Smooth muscle cell (in vitro differentiated cells): ENCODE data around the gene MIER1. TPM values are rescaled to one million over a fixed set of nuclear protein-coding genes. Genes with fewer than 3 reads are reported as not detected.
A peak's percentile ranks its signal among the peaks of the same experiment; 100 is the strongest.

Experiments used
- DNase-seq: peaks from one replicate; lab custom pipeline; 2025; ENCODE audit not compliant: unreplicated experiment; lab: John Stamatoyannopoulos, UW
- H2AFZ ChIP-seq: fragments of 200-600 bp; sonication (generic); 2 replicates; pipeline ENCODE4 v1.6.0; 2016; ENCODE audit warnings: antibody characterized with exemption, low read depth, mild to moderate bottlenecking
- H3F3A ChIP-seq: fragments of 200-600 bp; sonication (generic); 2 replicates; pipeline ENCODE4 v1.6.0; 2017; ENCODE audit warnings: antibody characterized with exemption, low read depth
- H3K27ac ChIP-seq: fragments of 200-600 bp; sonication (generic); 2 replicates; pipeline ENCODE4 v1.5.1; 2016; ENCODE audit warnings: low read depth, mild to moderate bottlenecking
- H3K27me3 ChIP-seq: fragments of 200-600 bp; sonication (generic); 2 replicates; pipeline ENCODE4 v1.6.1; 2016; ENCODE audit warnings: low read depth, mild to moderate bottlenecking
- H3K36me3 ChIP-seq: fragments of 200-600 bp; sonication (generic); 2 replicates; pipeline ENCODE4 v1.5.1; 2016; ENCODE audit warnings: low read depth
- H3K4me1 ChIP-seq: fragments of 200-600 bp; sonication (generic); 2 replicates; pipeline ENCODE4 v1.5.1; 2016; ENCODE audit warnings: low read depth
- H3K4me2 ChIP-seq: fragments of 200-600 bp; sonication (generic); 2 replicates; pipeline ENCODE4 v1.6.0; 2016; ENCODE audit warnings: mild to moderate bottlenecking
- H3K4me3 ChIP-seq: fragments of 200-600 bp; sonication (generic); 2 replicates; pipeline ENCODE4 v1.5.1; 2016; ENCODE audit warnings: mild to moderate bottlenecking
- H3K79me2 ChIP-seq: fragments of 200-600 bp; sonication (generic); 2 replicates; pipeline ENCODE4 v1.6.0; 2016; ENCODE audit warnings: low read depth, mild to moderate bottlenecking
- H3K9ac ChIP-seq: fragments of 200-600 bp; sonication (generic); 2 replicates; pipeline ENCODE4 v1.6.0; 2016; ENCODE audit warnings: low read depth
- H3K9me3 ChIP-seq: fragments of 200-600 bp; sonication (generic); replicated peaks from 2 replicates; pipeline ENCODE4 v1.5.1; 2016; ENCODE audit warnings: low read depth
- H4K20me1 ChIP-seq: fragments of 200-600 bp; sonication (generic); 2 replicates; pipeline ENCODE4 v1.6.0; 2016; ENCODE audit warnings: low read depth
- WGBS: methylation state at CpG from one replicate; pipeline ENCODE4 v1.1.7; 2016; ENCODE audit warnings: low lambda C conversion rate; 5-methylcytosine and 5-hydroxymethylcytosine counted together
- polyA plus RNA-seq: library from polyadenylated mRNA; unstranded; fragments of >200 nt; fragmentation: Nextera tagmentation; extraction: Ambion mirVana; gene quantifications from 2 replicates; pipeline ENCODE4 v1.2.1, GENCODE V29; 2016
- total RNA-seq: library from RNA; depleted of rRNA; stranded (reverse); fragments of >200 nt; gene quantifications from 2 replicates; pipeline ENCODE4 v1.2.3, GENCODE V29; 2014
- TF ChIP-seq, protein P1 (sequence below): fragments of 200-600 bp; sonication (generic); IDR thresholded peaks from 2 replicates; pipeline ENCODE4 v1.5.1; 2017; ENCODE audit warnings: borderline replicate concordance, mild to moderate bottlenecking, antibody characterized with exemption; ENCODE audit not compliant: insufficient read depth, poor library complexity, severe bottlenecking

Gene MIER1
- total RNA-seq (36.1 and 54.4 TPM in 2 replicates), polyA plus RNA-seq (17.4 and 25.5 TPM in 2 replicates)

GRCh38 chr1:66924756-66925557, at the start of gene MIER1, which contains the start of gene DNAI4:
MIER1 (plus strand) TSS chr1:66924990; CDS start chr1:66925029, 39 bp downstream.
DNAI4 (minus strand) TSS chr1:66924856; CDS start chr1:66924831, 25 bp downstream.
- peaks cover 6% of the 10 kb centered on the region for H3F3A ChIP-seq
- peak within 1 kb of the TSS; percentile 99 for H3K9ac ChIP-seq
- H3K27ac ChIP-seq: peak within 1 kb of the TSS; percentile 99
- peak; percentile 96 for DNase-seq
- peaks cover 58% of the 10 kb centered on the region for H3K79me2 ChIP-seq
- no peaks in the 10 kb centered on the region for H3K36me3 ChIP-seq
- H3K4me2 ChIP-seq: peak within 1 kb of the TSS; percentile 91
- 1% methylated on average over 61 of the region's 64 CpGs for WGBS
- no peaks in the 10 kb centered on the region for H4K20me1 ChIP-seq
- peak within 1 kb of the TSS; percentile 86 for H3K4me3 ChIP-seq
- peak within 1 kb of the TSS; percentile 83 for H2AFZ ChIP-seq
- TF ChIP-seq, protein P1, sequence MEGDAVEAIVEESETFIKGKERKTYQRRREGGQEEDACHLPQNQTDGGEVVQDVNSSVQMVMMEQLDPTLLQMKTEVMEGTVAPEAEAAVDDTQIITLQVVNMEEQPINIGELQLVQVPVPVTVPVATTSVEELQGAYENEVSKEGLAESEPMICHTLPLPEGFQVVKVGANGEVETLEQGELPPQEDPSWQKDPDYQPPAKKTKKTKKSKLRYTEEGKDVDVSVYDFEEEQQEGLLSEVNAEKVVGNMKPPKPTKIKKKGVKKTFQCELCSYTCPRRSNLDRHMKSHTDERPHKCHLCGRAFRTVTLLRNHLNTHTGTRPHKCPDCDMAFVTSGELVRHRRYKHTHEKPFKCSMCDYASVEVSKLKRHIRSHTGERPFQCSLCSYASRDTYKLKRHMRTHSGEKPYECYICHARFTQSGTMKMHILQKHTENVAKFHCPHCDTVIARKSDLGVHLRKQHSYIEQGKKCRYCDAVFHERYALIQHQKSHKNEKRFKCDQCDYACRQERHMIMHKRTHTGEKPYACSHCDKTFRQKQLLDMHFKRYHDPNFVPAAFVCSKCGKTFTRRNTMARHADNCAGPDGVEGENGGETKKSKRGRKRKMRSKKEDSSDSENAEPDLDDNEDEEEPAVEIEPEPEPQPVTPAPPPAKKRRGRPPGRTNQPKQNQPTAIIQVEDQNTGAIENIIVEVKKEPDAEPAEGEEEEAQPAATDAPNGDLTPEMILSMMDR: no peak
- H3K27me3 ChIP-seq: no peaks in the 10 kb centered on the region
- H3K4me1 ChIP-seq: peaks cover 24% of the 10 kb centered on the region
- H3K9me3 ChIP-seq: no peaks in the 10 kb centered on the region

GRCh38 chr1:66876664-66877063, 48.1 kb upstream of the MIER1 start:
- Histone ChIP-seq H3K27ac (no peak overlapping the region), H3K4me1 (no peaks in the 10 kb centered on the region), H3K9me3 (no peaks in the 10 kb centered on the region), H3K4me2 (no peak overlapping the region), H3K4me3 (no peak overlapping the region), H3K9ac (no peak overlapping the region), H4K20me1 (no peaks in the 10 kb centered on the region), H3K79me2 (no peaks in the 10 kb centered on the region), H3K27me3 (no peaks in the 10 kb centered on the region), H3F3A (no peaks in the 10 kb centered on the region), H2AFZ (no peak overlapping the region), H3K36me3 (no peaks in the 10 kb centered on the region)
- no peak for DNase-seq
- TF ChIP-seq, protein P1: no peak
- 90% methylated on average over 1 of the region's 1 CpG for WGBS

- no peaks in the 10 kb centered on the region for H3F3A ChIP-seq
- no peak overlapping the region for H3K4me2 ChIP-seq
- DNase-seq: no peak
- no peak overlapping the region for H2AFZ ChIP-seq
- no peaks in the 10 kb centered on the region for H3K27me3 ChIP-seq
- no peak overlapping the region for H3K27ac ChIP-seq
- no peaks in the 10 kb centered on the region for H3K79me2 ChIP-seq
- TF ChIP-seq, protein P1: no peak
- WGBS: 100% methylated on average over 1 of the region's 1 CpG
- no peak overlapping the region for H3K9ac ChIP-seq
- H3K4me1 ChIP-seq: no peaks in the 10 kb centered on the region
- no peaks in the 10 kb centered on the region for H3K9me3 ChIP-seq
- no peaks in the 10 kb centered on the region for H4K20me1 ChIP-seq
- no peak overlapping the region for H3K4me3 ChIP-seq
- no peaks in the 10 kb centered on the region for H3K36me3 ChIP-seq
Observed at GRCh38 chr1:66889030-66889429, 35.8 kb upstream of the MIER1 start.
